ENCODE measurements around the gene TRAF2.

TRAF2 gene

DNA sequence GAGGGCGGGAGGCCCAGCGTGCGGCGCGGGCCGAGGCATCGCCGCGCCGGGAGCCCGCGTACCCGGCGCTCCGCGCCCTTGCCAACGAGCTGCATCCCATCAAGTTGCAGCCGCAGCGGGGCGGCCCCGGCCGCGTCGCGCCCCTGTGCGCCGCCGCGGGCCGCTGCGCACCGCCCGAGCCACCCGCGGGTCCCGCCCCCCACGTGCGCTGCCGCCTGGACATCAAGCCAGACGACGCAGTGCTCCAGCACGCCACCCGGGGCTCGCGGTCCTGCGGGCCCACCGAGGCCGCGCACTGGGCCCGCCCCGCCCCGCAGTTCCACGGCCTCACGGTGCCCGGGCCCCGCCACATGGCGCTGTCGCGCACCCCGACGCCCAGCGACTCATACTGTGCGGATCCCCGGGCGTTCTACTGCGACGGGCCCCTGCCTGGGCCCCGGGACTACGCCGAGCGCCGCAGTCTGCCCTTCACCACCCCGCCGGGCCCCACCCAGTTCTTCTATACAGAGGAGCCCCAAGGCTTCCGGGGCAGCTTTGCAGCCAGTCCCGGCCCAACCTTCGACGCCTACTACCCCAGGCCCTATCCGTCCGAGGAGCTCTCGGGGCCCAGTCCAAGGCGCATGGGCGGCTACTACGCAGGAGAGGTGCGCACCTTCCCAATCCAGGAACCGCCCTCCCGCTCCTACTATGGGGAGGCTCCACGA lies 41.4 kb upstream of the TRAF2 start:
- TF ChIP-seq POLR2A (IDR thresholded peaks at IDR 0.05; ENCODE audit: extremely low read depth, insufficient read length): no peak
- TF ChIP-seq MYC (IDR thresholded peaks at IDR 0.05; ENCODE audit: low read depth, low read length): no peak
- TF ChIP-seq, protein P1, sequence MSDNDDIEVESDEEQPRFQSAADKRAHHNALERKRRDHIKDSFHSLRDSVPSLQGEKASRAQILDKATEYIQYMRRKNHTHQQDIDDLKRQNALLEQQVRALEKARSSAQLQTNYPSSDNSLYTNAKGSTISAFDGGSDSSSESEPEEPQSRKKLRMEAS (IDR thresholded peaks at IDR 0.05; ENCODE audit: low read depth, low read length): no peak
- TF ChIP-seq, protein P2, sequence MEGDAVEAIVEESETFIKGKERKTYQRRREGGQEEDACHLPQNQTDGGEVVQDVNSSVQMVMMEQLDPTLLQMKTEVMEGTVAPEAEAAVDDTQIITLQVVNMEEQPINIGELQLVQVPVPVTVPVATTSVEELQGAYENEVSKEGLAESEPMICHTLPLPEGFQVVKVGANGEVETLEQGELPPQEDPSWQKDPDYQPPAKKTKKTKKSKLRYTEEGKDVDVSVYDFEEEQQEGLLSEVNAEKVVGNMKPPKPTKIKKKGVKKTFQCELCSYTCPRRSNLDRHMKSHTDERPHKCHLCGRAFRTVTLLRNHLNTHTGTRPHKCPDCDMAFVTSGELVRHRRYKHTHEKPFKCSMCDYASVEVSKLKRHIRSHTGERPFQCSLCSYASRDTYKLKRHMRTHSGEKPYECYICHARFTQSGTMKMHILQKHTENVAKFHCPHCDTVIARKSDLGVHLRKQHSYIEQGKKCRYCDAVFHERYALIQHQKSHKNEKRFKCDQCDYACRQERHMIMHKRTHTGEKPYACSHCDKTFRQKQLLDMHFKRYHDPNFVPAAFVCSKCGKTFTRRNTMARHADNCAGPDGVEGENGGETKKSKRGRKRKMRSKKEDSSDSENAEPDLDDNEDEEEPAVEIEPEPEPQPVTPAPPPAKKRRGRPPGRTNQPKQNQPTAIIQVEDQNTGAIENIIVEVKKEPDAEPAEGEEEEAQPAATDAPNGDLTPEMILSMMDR (IDR thresholded peaks at IDR 0.05; ENCODE audit: low read depth, low read length): no peak
- no peak for DNase-seq (ENCODE audit: low read depth)
- H3K4me3 ChIP-seq (ENCODE audit: low read depth, low read length): no peak overlapping the region

DNA sequence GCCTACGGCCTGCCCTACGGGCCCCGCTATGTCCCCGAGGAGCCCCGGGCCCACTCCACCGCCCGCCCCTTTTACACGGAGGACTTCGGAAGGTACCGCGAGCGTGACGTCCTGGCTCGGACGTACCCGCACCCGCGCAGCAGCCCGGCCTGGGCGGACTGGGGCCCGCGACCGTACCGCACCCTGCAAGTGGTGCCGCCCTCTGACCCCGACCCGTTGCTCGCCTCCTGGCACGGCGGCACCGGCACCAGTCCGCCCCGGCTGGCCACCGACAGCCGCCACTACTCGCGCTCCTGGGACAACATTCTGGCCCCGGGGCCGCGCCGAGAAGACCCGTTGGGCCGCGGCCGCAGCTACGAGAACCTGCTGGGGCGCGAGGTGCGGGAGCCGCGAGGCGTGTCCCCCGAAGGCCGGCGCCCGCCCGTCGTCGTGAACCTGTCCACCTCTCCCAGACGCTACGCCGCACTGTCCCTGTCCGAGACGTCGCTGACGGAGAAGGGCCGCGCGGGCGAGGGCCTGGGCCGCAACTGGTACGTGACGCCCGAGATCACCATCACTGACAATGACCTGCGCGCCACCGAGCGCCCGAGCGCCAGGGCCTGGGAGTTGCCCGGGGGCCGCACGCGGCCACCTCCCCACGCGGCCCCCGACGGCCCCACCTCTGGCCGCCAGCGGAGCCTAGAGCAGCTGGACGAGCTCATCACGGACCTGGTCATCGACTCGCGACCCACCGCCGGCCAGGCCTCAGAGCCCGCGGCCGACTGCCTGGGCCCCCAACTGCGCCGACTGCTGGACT lies 40.7 kb upstream of the TRAF2 start:
- no peak overlapping the region for H3K4me3 ChIP-seq (ENCODE audit: low read depth, low read length)
- TF ChIP-seq POLR2A (IDR thresholded peaks at IDR 0.05; ENCODE audit: extremely low read depth, insufficient read length) (no peak), MYC (IDR thresholded peaks at IDR 0.05; ENCODE audit: low read depth, low read length) (no peak)
- TF ChIP-seq, protein P2 (IDR thresholded peaks at IDR 0.05; ENCODE audit: low read depth, low read length): no peak
- TF ChIP-seq, protein P1 (IDR thresholded peaks at IDR 0.05; ENCODE audit: low read depth, low read length): no peak
- no peak for DNase-seq (ENCODE audit: low read depth)

DNA sequence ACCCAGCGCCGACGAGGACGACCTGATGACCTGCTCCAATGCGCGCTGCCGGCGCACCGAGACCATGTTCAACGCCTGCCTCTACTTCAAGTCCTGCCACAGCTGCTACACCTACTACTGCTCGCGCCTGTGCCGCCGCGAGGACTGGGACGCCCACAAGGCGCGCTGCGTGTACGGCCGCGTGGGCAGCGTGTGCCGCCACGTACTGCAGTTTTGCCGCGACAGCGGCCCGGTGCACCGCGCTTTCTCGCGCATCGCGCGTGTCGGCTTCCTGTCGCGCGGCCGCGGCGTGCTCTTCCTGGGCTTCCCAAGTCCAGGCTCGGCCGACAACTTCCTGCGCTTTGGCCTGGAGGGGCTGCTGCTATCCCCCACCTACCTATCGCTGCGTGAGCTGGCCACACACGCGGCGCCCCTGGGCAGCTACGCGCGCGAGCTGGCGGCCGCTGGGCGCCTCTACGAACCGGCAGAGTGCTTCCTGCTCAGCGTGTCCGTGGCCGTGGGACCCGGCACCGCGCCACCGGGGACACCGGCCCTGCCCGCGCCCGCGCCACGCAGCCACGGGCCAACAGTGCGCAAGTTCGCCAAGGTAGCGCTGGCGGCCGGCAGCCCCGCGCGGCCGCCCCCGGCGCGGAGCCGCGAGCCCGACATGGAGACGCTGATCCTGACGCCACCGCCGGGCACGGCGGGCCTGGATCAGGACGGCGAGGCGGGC lies 39.8 kb upstream of the TRAF2 start:
- TF ChIP-seq, protein P1 (IDR thresholded peaks at IDR 0.05; ENCODE audit: low read depth, low read length): no peak
- TF ChIP-seq, protein P2 (IDR thresholded peaks at IDR 0.05; ENCODE audit: low read depth, low read length): no peak
- TF ChIP-seq MYC (IDR thresholded peaks at IDR 0.05; ENCODE audit: low read depth, low read length) (no peak), POLR2A (IDR thresholded peaks at IDR 0.05; ENCODE audit: extremely low read depth, insufficient read length) (no peak)

GRCh38 chr9:136847088-136847825 lies 39.1 kb upstream of the TRAF2 start:
- peak overlapping the region; percentile 92 for H3K4me3 ChIP-seq (ENCODE audit: low read depth, low read length)
- DNase-seq (ENCODE audit: low read depth): peak; percentile 68
- no peak for TF ChIP-seq POLR2A (IDR thresholded peaks at IDR 0.05; ENCODE audit: extremely low read depth, insufficient read length)
- TF ChIP-seq, protein P1 (IDR thresholded peaks at IDR 0.05; ENCODE audit: low read depth, low read length): no peak
- no peak for TF ChIP-seq MYC (IDR thresholded peaks at IDR 0.05; ENCODE audit: low read depth, low read length)
- TF ChIP-seq, protein P2 (IDR thresholded peaks at IDR 0.05; ENCODE audit: low read depth, low read length): no peak

More for the DNA sequence above, 39.8 kb upstream of the TRAF2 start:
- H3K4me3 ChIP-seq (ENCODE audit: low read depth, low read length): no peak overlapping the region
- DNase-seq (ENCODE audit: low read depth): no peak

DNA sequence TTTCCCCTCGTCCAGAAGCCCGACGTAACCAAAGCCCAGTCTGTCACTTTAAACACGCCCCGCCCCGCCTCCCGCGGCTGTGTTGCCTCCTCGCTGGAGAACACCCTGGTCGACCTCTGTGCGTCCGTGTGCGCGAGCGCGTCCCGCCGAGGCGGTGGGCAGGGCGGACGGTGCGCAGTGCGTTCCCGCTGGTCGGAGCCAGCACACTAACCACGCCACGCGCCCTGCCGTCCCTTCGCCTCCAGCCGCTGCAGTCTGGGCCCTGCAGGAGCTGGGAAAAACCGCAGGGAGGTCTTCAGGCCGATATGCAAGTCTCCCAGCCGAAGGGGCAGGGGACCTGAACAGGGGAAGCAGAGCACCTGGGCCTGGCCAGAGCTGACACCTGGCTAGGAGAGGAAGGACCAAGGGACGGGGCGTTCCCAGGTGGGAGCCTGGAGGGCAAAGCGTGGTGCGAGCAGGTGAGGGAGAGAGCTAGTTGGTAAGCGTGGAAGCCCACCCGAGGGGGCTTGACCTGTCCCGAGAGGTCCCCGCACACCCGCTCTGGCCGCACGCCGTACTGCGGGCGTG lies 38.4 kb upstream of the TRAF2 start:
- H3K4me3 ChIP-seq (ENCODE audit: low read depth, low read length): peak overlapping the region; percentile 92
- TF ChIP-seq MYC (IDR thresholded peaks at IDR 0.05; ENCODE audit: low read depth, low read length) (peak; percentile 67), POLR2A (IDR thresholded peaks at IDR 0.05; ENCODE audit: extremely low read depth, insufficient read length) (peak; percentile 85)
- TF ChIP-seq, protein P1 (IDR thresholded peaks at IDR 0.05; ENCODE audit: low read depth, low read length): peak; percentile 70; the same call in 1 of the 2 replicates
- TF ChIP-seq, protein P2 (IDR thresholded peaks at IDR 0.05; ENCODE audit: low read depth, low read length): no peak
- peak; percentile 90 for DNase-seq (ENCODE audit: low read depth)
